H1 (cell line): ENCODE measurements around the gene TMEM244. TPM values are rescaled to one million over a fixed set of nuclear protein-coding genes. Genes with fewer than 3 reads are reported as not detected.

ENCODE experiments used
- CTCF ChIA-PET: fragments of 300-600 bp; sonication (Branson Sonifier 250); formaldehyde crosslinking; loops from one replicate; lab custom pipeline; 2021; ENCODE audit not compliant: partially characterized antibody; lab: Charles Lee
- POLR2A ChIA-PET: fragments of 300-600 bp; sonication (Branson Sonifier 250); formaldehyde crosslinking; loops from one replicate; lab custom pipeline; 2021; ENCODE audit warnings: inconsistent platforms; ENCODE audit not compliant: partially characterized antibody; lab: Charles Lee
- DNase-seq, 2 experiments: peaks; one replicate each; pipeline versions ENCODE4 v3.0.0 to v3.0.0-alpha.2; 2010 to 2022; ENCODE audit warnings: low spot score in 2 of 2, low read depth in 1 of 2, mixed read lengths in 1 of 2
- FAIRE-seq: peaks from 2 replicates; lab custom pipeline; 2011; peaks lifted over from hg19 to GRCh38; lab: Jason Lieb, UNC
- H2AFZ ChIP-seq: 2 replicates; pipeline ENCODE4 v1.8.1; 2012; ENCODE audit warnings: low read length, inconsistent platforms
- H2AK5ac ChIP-seq: 2 replicates; pipeline ENCODE4 v1.6.1; 2013; ENCODE audit warnings: low read depth, low read length
- H2BK120ac ChIP-seq: replicated peaks from 2 replicates; pipeline ENCODE3; 2013; ENCODE audit warnings: low read depth, low read length, inconsistent platforms
- H2BK12ac ChIP-seq: 2 replicates; pipeline ENCODE4 v1.6.1; 2013; ENCODE audit warnings: low read depth, low read length
- H2BK15ac ChIP-seq: 2 replicates; pipeline ENCODE4 v1.6.1; 2013; ENCODE audit warnings: low read length
- H2BK20ac ChIP-seq: 2 replicates; pipeline ENCODE4 v1.6.1; 2013; ENCODE audit warnings: low read length
- H2BK5ac ChIP-seq: 2 replicates; pipeline ENCODE4 v1.6.1; 2013; ENCODE audit warnings: low read depth, low read length
- H3K14ac ChIP-seq: 2 replicates; pipeline ENCODE4 v1.6.1; 2013; ENCODE audit warnings: inconsistent platforms; ENCODE audit not compliant: insufficient read length
- H3K18ac ChIP-seq: 2 replicates; pipeline ENCODE4 v1.6.1; 2013; ENCODE audit warnings: low read length; ENCODE audit errors: extremely low read depth
- H3K23ac ChIP-seq: 2 replicates; pipeline ENCODE4 v1.6.1; 2013; ENCODE audit warnings: inconsistent platforms; ENCODE audit not compliant: insufficient read length
- H3K23me2 ChIP-seq: 2 replicates; pipeline ENCODE4 v1.6.1; 2013; ENCODE audit warnings: low read depth, low read length
- H3K27ac ChIP-seq: 2 replicates; pipeline ENCODE4 v1.6.1; 2011; ENCODE audit warnings: low read depth, low read length, inconsistent platforms
- H3K27me3 ChIP-seq, 4 experiments: replicated peaks in 1 of 4; 1 replicate in 1 of 4; 2 replicates in 3 of 4; pipeline versions ENCODE4 v1.6.1 to v1.8.1; 2011 to 2013; ENCODE audit warnings: low read length in 3 of 4, mild to moderate bottlenecking in 3 of 4, inconsistent platforms in 2 of 4, mixed read lengths in 2 of 4, moderate library complexity in 1 of 4; ENCODE audit not compliant: control insufficient read depth in 3 of 4, insufficient read depth in 3 of 4; ENCODE audit errors: extremely low read depth in 1 of 4
- H3K36me3 ChIP-seq, 4 experiments: 2 replicates each; pipeline versions ENCODE4 v1.6.1 to v1.8.1; 2011 to 2013; ENCODE audit warnings: mild to moderate bottlenecking in 4 of 4, low read length in 3 of 4, moderate library complexity in 2 of 4, control low read depth in 1 of 4, inconsistent platforms in 1 of 4; ENCODE audit not compliant: insufficient read depth in 4 of 4, control insufficient read depth in 2 of 4
- H3K4ac ChIP-seq: replicated peaks from 2 replicates; pipeline ENCODE3; 2013; ENCODE audit warnings: low read length, low read depth, mixed read lengths, inconsistent platforms; ENCODE audit not compliant: insufficient read length
- H3K4me1 ChIP-seq, 4 experiments: replicated peaks in 1 of 4; 1 replicate in 1 of 4; 2 replicates in 3 of 4; pipeline versions ENCODE4 v1.6.1 to v1.8.1; 2011 to 2013; ENCODE audit warnings: low read length in 3 of 4, inconsistent platforms in 2 of 4, mixed read lengths in 1 of 4; ENCODE audit not compliant: insufficient read depth in 4 of 4, control insufficient read depth in 3 of 4
- H3K4me2 ChIP-seq, 2 experiments: 2 replicates each; pipeline versions ENCODE4 v1.6.1 to v1.8.1; 2011 to 2013; ENCODE audit warnings: low read depth in 2 of 2, low read length in 2 of 2, control low read depth in 1 of 2, inconsistent platforms in 1 of 2, mild to moderate bottlenecking in 1 of 2; ENCODE audit not compliant: insufficient read depth in 1 of 2
- H3K4me3 ChIP-seq, 4 experiments: fragments of 200-600, 300-600 bp in 1 of 4; sonication (generic), shearing (Covaris generic), sonication (Bioruptor Twin) in 1 of 4; 2 replicates each; pipeline versions ENCODE4 v1.5.1 to v1.8.1; 2011 to 2016; ENCODE audit warnings: low read length in 4 of 4, low read depth in 3 of 4, control low read depth in 2 of 4, inconsistent platforms in 2 of 4, mild to moderate bottlenecking in 2 of 4, mixed read lengths in 1 of 4, moderate library complexity in 1 of 4; ENCODE audit not compliant: insufficient read depth in 2 of 4; ENCODE audit errors: extremely low read depth in 1 of 4
- H3K56ac ChIP-seq: replicated peaks from 2 replicates; pipeline ENCODE3; 2013; ENCODE audit warnings: low read depth, mild to moderate bottlenecking, mixed read lengths, low read length, inconsistent platforms; ENCODE audit not compliant: insufficient read length
- H3K79me1 ChIP-seq: 2 replicates; pipeline ENCODE4 v1.6.1; 2013; ENCODE audit warnings: low read depth, low read length, control low read depth
- H3K79me2 ChIP-seq, 2 experiments: 2 replicates each; pipeline versions ENCODE4 v1.6.1 to v1.8.1; 2012 to 2013; ENCODE audit warnings: low read length in 2 of 2, mild to moderate bottlenecking in 2 of 2, inconsistent platforms in 1 of 2; ENCODE audit not compliant: insufficient read depth in 2 of 2, control insufficient read depth in 1 of 2
- H3K9ac ChIP-seq, 4 experiments: replicated peaks in 1 of 4; 1 replicate in 1 of 4; 2 replicates in 3 of 4; pipeline versions ENCODE4 v1.6.1 to v1.8.1; 2011 to 2013; ENCODE audit warnings: low read depth in 3 of 4, low read length in 3 of 4, control low read depth in 2 of 4, mild to moderate bottlenecking in 2 of 4, moderate library complexity in 2 of 4, inconsistent platforms in 1 of 4; ENCODE audit errors: extremely low read depth in 1 of 4
- H3K9me3 ChIP-seq, 2 experiments: 2 replicates each; pipeline versions ENCODE4 v1.6.1 to v1.8.1; 2012 to 2013; ENCODE audit warnings: mild to moderate bottlenecking in 2 of 2, moderate library complexity in 2 of 2, control low read depth in 1 of 2, inconsistent platforms in 1 of 2, low read depth in 1 of 2, low read length in 1 of 2, mixed read lengths in 1 of 2; ENCODE audit not compliant: insufficient read depth in 2 of 2
- H4K20me1 ChIP-seq, 2 experiments: replicated peaks in 1 of 2; 2 replicates each; pipeline versions ENCODE3 to v1.8.1; 2011 to 2013; ENCODE audit warnings: inconsistent platforms in 2 of 2, low read length in 2 of 2, mild to moderate bottlenecking in 1 of 2; ENCODE audit not compliant: insufficient read depth in 2 of 2, control insufficient read depth in 1 of 2
- H4K5ac ChIP-seq: 2 replicates; pipeline ENCODE4 v1.6.1; 2013; ENCODE audit warnings: low read length, low read depth, mixed read lengths, inconsistent platforms; ENCODE audit not compliant: insufficient read length
- H4K8ac ChIP-seq: 2 replicates; pipeline ENCODE4 v1.8.0; 2013; ENCODE audit warnings: mild to moderate bottlenecking, moderate library complexity, low read length, inconsistent platforms; ENCODE audit not compliant: insufficient read depth; ENCODE audit errors: extremely low read depth
- H4K91ac ChIP-seq: replicated peaks from 2 replicates; pipeline ENCODE3; 2013; ENCODE audit warnings: low read length, mixed read lengths, inconsistent platforms; ENCODE audit not compliant: insufficient read length
- BACH1 ChIP-seq: IDR thresholded peaks from 2 replicates; pipeline ENCODE4 v1.6.1; 2012; ENCODE audit warnings: low read length, improper control_type of control experiment
- CBX5 ChIP-seq: fragments of 300-800, 300-1000 bp; sonication (generic); IDR thresholded peaks from 2 replicates; pipeline ENCODE4 v1.7.1; 2016; ENCODE audit warnings: antibody characterized with exemption, low read length, low read depth
- CTCF ChIP-seq, 3 experiments: IDR thresholded peaks; 1 replicate in 2 of 3; 2 replicates in 1 of 3; pipeline versions ENCODE4 v1.5.1 to v1.6.1; 2011; ENCODE audit warnings: low read length in 3 of 3, mild to moderate bottlenecking in 3 of 3, inconsistent platforms in 2 of 3, low read depth in 1 of 3, moderate library complexity in 1 of 3; ENCODE audit not compliant: insufficient read depth in 1 of 3; ENCODE audit errors: control extremely low read depth in 1 of 3
- EGR1 ChIP-seq: IDR thresholded peaks from 2 replicates; pipeline ENCODE4 v1.6.1; 2011; ENCODE audit warnings: low read depth, low read length, borderline replicate concordance
- FOSL1 ChIP-seq: IDR thresholded peaks from 2 replicates; pipeline ENCODE4 v1.6.1; 2011; ENCODE audit warnings: mild to moderate bottlenecking, low read depth, low read length, moderate library complexity; ENCODE audit not compliant: insufficient read depth
- KDM1A ChIP-seq: fragments of 200-600, 300-600 bp; sonication (generic); IDR thresholded peaks from 2 replicates; pipeline ENCODE4 v1.7.1; 2016; ENCODE audit warnings: mild to moderate bottlenecking, low read length, borderline replicate concordance
- KDM4A ChIP-seq: IDR thresholded peaks from one replicate; pipeline ENCODE4 v1.7.1; 2012; ENCODE audit warnings: low read depth, mild to moderate bottlenecking, moderate library complexity, low read length, inconsistent platforms; ENCODE audit not compliant: severe bottlenecking
- RBBP5 ChIP-seq: IDR thresholded peaks from 2 replicates; pipeline ENCODE4 v1.7.1; 2012; ENCODE audit warnings: low read depth, mild to moderate bottlenecking, inconsistent platforms, low read length, moderate library complexity, borderline replicate concordance
- RXRA ChIP-seq: IDR thresholded peaks from 2 replicates; pipeline ENCODE4 v1.6.1; 2011; ENCODE audit warnings: low read depth, mild to moderate bottlenecking, low read length, moderate library complexity; ENCODE audit not compliant: insufficient read depth
- SRF ChIP-seq: IDR thresholded peaks from 2 replicates; pipeline ENCODE4 v1.6.1; 2011; ENCODE audit warnings: mild to moderate bottlenecking, low read depth, low read length, moderate library complexity
- TAF1 ChIP-seq: IDR thresholded peaks from 2 replicates; pipeline ENCODE4 v1.6.1; 2011; ENCODE audit warnings: mild to moderate bottlenecking, low read depth, low read length
- TBP ChIP-seq: IDR thresholded peaks from 2 replicates; pipeline ENCODE4 v1.6.1; 2011; ENCODE audit warnings: low read depth, low read length, improper control_type of control experiment
- TCF12 ChIP-seq: IDR thresholded peaks from 2 replicates; pipeline ENCODE4 v1.6.1; 2011; ENCODE audit warnings: low read depth, mild to moderate bottlenecking, low read length
- WGBS, 2 experiments: shearing (Covaris generic) in 1 of 2; methylation state at CpG; one replicate each; pipeline versions ENCODE4 v1.1.6 to v1.1.7; 2013 to 2015; ENCODE audit warnings: low lambda C conversion rate in 2 of 2, mixed read lengths in 2 of 2, inconsistent platforms in 1 of 2, low coverage in 1 of 2, missing lambda C conversion rate in 1 of 2; ENCODE audit not compliant: insufficient replicate concordance in 2 of 2, insufficient coverage in 1 of 2, insufficient read length in 1 of 2; ENCODE audit errors: extremely low coverage in 1 of 2, missing lambda C conversion rate in 1 of 2; 5-methylcytosine and 5-hydroxymethylcytosine counted together
- polyA plus RNA-seq, 7 experiments: library from polyadenylated mRNA; depleted of rRNA in 3 of 7; stranded (reverse) in 5 of 7; unstranded in 2 of 7; fragments of >200 nt in 5 of 7; fragments of 200-250 nt in 2 of 7; gene quantifications; 1 replicate in 5 of 7; 2 replicates in 1 of 7; 4 replicates in 1 of 7; pipeline versions ENCODE4 v1.2.1 to v1.2.3, GENCODE V29; 2011 to 2013; ENCODE audit warnings: missing spikeins in 2 of 7, mixed read lengths in 2 of 7
- total RNA-seq: library from RNA; stranded (reverse); fragmentation: NEBNext Ultra II Directional; extraction: Animal tissue kit (Norgen Biotek cat#: 25700); gene quantifications from 2 replicates; pipeline ENCODE4 v1.2.1, GENCODE V29; 2021

TMEM244 gene
- total and polyA plus RNA-seq, 2 of the 8 experiments (the other 6 are each of a cell fraction or from before 2014, with no cell fraction given): not detected

GRCh38 chr6:129835691-129836090, 25.4 kb downstream of the TMEM244 start:
- DNase-seq: no peak
- no peaks in the 10 kb centered on the region for H3K36me3 ChIP-seq
- 79% methylated on average over 11 of the region's 11 CpGs; no CpG with 5 or more reads in 1 of the 2 experiments for WGBS, 2 experiments
- H3K23ac ChIP-seq: no peak overlapping the region
- H3K56ac ChIP-seq: no peak overlapping the region
- ChIA-PET POLR2A (no interaction called here), CTCF (interaction anchor here (1.0 to 1.8 kb wide), 5 partner anchors 14 to 181 kb away, joined by 3 to 6 read pairs (median 3); no protein-coding TSS in a partner anchor)
- no peak for FAIRE-seq
- H4K91ac ChIP-seq: no peak overlapping the region
- no peak overlapping the region for H2BK5ac ChIP-seq
- no peak overlapping the region for H2BK12ac ChIP-seq
- no peaks in the 10 kb centered on the region for H3K23me2 ChIP-seq
- no peak overlapping the region for H3K27ac ChIP-seq
- no peak overlapping the region for H3K14ac ChIP-seq
- H4K8ac ChIP-seq: no peak overlapping the region
- H3K79me2 ChIP-seq: no peaks in the 10 kb centered on the region
- H3K4me1 ChIP-seq: no peaks in the 10 kb centered on the region
- H2BK20ac ChIP-seq: no peak overlapping the region
- no peaks in the 10 kb centered on the region for H4K20me1 ChIP-seq
- H2BK15ac ChIP-seq: no peak overlapping the region
- no peak overlapping the region for H2BK120ac ChIP-seq
- H3K4ac ChIP-seq: no peak overlapping the region
- H3K4me3 ChIP-seq: no peak overlapping the region
- H3K9ac ChIP-seq: no peak overlapping the region
- no peaks in the 10 kb centered on the region for H3K79me1 ChIP-seq
- H2AK5ac ChIP-seq: no peak overlapping the region
- no peaks in the 10 kb centered on the region for H3K9me3 ChIP-seq
- no peaks in the 10 kb centered on the region for H3K27me3 ChIP-seq
- 0 out of 2 replicates have a peak overlapping the region, but pooled peaks have one; percentile 8 for H2AFZ ChIP-seq
- H4K5ac ChIP-seq: no peak overlapping the region
- H3K4me2 ChIP-seq: no peak overlapping the region
- no peak overlapping the region for H3K18ac ChIP-seq
- TF ChIP-seq RBBP5: no peak
- no peak for TF ChIP-seq BACH1
- no peak for TF ChIP-seq EGR1
- TF ChIP-seq CBX5: no peak
- no peak for TF ChIP-seq TAF1
- TF ChIP-seq CTCF (IDR thresholded peaks at IDR 0.05; ENCODE audit: control extremely low read depth in 1 of 3, insufficient read depth in 1 of 3, low read depth in 1 of 3, low read length in 3 of 3): no peak
- no peak for TF ChIP-seq KDM4A
- TF ChIP-seq RXRA: no peak
- no peak for TF ChIP-seq KDM1A
- TF ChIP-seq TBP: no peak
- TF ChIP-seq SRF: no peak
- no peak for TF ChIP-seq FOSL1
- no peak for TF ChIP-seq TCF12
